MCF 10A (cell line): Measurements from ENCODE around the gene FSD1L. TPM values are rescaled to one million over a fixed set of nuclear protein-coding genes. Genes with fewer than 3 reads are reported as not detected.
A peak's percentile ranks its signal among the peaks of the same experiment; 100 is the strongest.

ENCODE experiments used
- BruUV-seq: library from RNA; stranded (reverse); fragments of 400-500 nt; replicated peaks from 2 replicates; lab custom pipeline; 2021; lab: Mats Ljungman, UMichigan
- CTCF ChIA-PET: fragments of 300-600 bp; sonication (Branson Sonifier 250); formaldehyde crosslinking; extraction: SDS; loops from one replicate; lab custom pipeline; 2021; ENCODE audit warnings: antibody characterized with exemption, inconsistent platforms; lab: Yijun Ruan, JAX
- POLR2A ChIA-PET: fragments of 300-600, 350-650 bp; sonication (Branson Sonifier 250); formaldehyde crosslinking; extraction: SDS; loops from one replicate; lab custom pipeline; 2020; ENCODE audit warnings: antibody characterized with exemption, inconsistent platforms; lab: Yijun Ruan, JAX
- DNase-seq: peaks from one replicate; pipeline ENCODE4 v3.0.0-alpha.2; 2018; ENCODE audit not compliant: unreplicated experiment
- H3K27ac Mint-ChIP-seq: one replicate; pipeline ENCODE4 v1.8.0; 2022; ENCODE audit warnings: mild to moderate bottlenecking, low read depth, mixed read lengths; ENCODE audit not compliant: unreplicated experiment
- H3K27me3 Mint-ChIP-seq: one replicate; pipeline ENCODE4 v1.8.0; 2022; ENCODE audit warnings: mixed read lengths; ENCODE audit not compliant: insufficient read depth, unreplicated experiment
- H3K36me3 Mint-ChIP-seq: one replicate; pipeline ENCODE4 v1.8.0; 2022; ENCODE audit warnings: mild to moderate bottlenecking, moderate library complexity, mixed read lengths; ENCODE audit not compliant: insufficient read depth, unreplicated experiment
- H3K4me1 Mint-ChIP-seq: one replicate; pipeline ENCODE4 v1.8.0; 2022; ENCODE audit warnings: mixed read lengths; ENCODE audit not compliant: insufficient read depth, unreplicated experiment
- H3K4me3 Mint-ChIP-seq: one replicate; pipeline ENCODE4 v1.8.0; 2022; ENCODE audit warnings: mild to moderate bottlenecking, moderate library complexity, mixed read lengths; ENCODE audit not compliant: unreplicated experiment
- H3K9me3 Mint-ChIP-seq: one replicate; pipeline ENCODE4 v1.8.0; 2022; ENCODE audit warnings: mixed read lengths; ENCODE audit not compliant: unreplicated experiment
- CTCF ChIP-seq: fragments of 200-600 bp; IDR thresholded peaks from one replicate; pipeline ENCODE4 v1.8.0; 2022; ENCODE audit warnings: antibody characterized with exemption, mild to moderate bottlenecking; ENCODE audit not compliant: unreplicated experiment
- intact Hi-C: fragments of 100-400 bp; cut with micrococcal nuclease; formaldehyde crosslinking; loops from 2 replicates; pipeline ENCODE4 v1.14.1; 2022
- total RNA-seq: library from RNA; stranded (reverse); gene quantifications from 2 replicates; pipeline ENCODE4 v1.2.3, GENCODE V29; 2022

FSD1L gene
- total RNA-seq, 1 experiment from 2014 or later: 7.2 TPM

- no TSS peak for BruUV-seq
- ChIA-PET CTCF (no interaction called here), POLR2A (no interaction called here)
- DNase-seq: no peak
- TF ChIP-seq CTCF: no peak
- Mint-ChIP-seq H3K36me3 (peaks cover 18% of the 10 kb centered on the region), H3K27me3 (no peaks in the 10 kb centered on the region), H3K4me1 (no peaks in the 10 kb centered on the region), H3K27ac (no peak overlapping the region), H3K9me3 (no peaks in the 10 kb centered on the region), H3K4me3 (no peak overlapping the region)
- intact Hi-C loops: no loop called here
Measured at GRCh38 chr9:105485131-105485530, 37.3 kb downstream of the FSD1L start.

GRCh38 chr9:105496826-105497225 lies 49.0 kb downstream of the FSD1L start:
- no peaks in the 10 kb centered on the region for H3K4me1 Mint-ChIP-seq

GRCh38 chr9:105497704-105498103 lies 49.9 kb downstream of the FSD1L start:
- H3K36me3 Mint-ChIP-seq: no peaks in the 10 kb centered on the region
- intact Hi-C loops: no loop called here
- H3K4me3 Mint-ChIP-seq: no peak overlapping the region
- no peak overlapping the region for H3K27ac Mint-ChIP-seq
- BruUV-seq: no TSS peak
- TF ChIP-seq CTCF: no peak
- no peaks in the 10 kb centered on the region for H3K9me3 Mint-ChIP-seq
- no peaks in the 10 kb centered on the region for H3K27me3 Mint-ChIP-seq
- POLR2A ChIA-PET: no interaction called here
- CTCF ChIA-PET: no interaction called here
- H3K4me1 Mint-ChIP-seq: no peaks in the 10 kb centered on the region
- no peak for DNase-seq

More at GRCh38 chr9:105496826-105497225, 49.0 kb downstream of the FSD1L start:
- Mint-ChIP-seq H3K9me3 (no peaks in the 10 kb centered on the region), H3K36me3 (no peaks in the 10 kb centered on the region), H3K4me3 (no peak overlapping the region), H3K27ac (no peak overlapping the region), H3K27me3 (no peaks in the 10 kb centered on the region)
- no peak for TF ChIP-seq CTCF
- no TSS peak for BruUV-seq
- ChIA-PET CTCF (interaction anchor here (0.9 kb wide), 1 partner anchor 14 kb away, joined by 3 read pairs; no protein-coding TSS in a partner anchor), POLR2A (no interaction called here)
- intact Hi-C loops: no loop called here
- DNase-seq: no peak

GRCh38 chr9:105500108-105500766 lies 52.4 kb downstream of the FSD1L start:
- POLR2A ChIA-PET: interaction anchor here (0.6 kb wide), 1 partner anchor 1733 kb away, joined by 3 read pairs; no protein-coding TSS in a partner anchor
- H3K9me3 Mint-ChIP-seq: no peaks in the 10 kb centered on the region
- CTCF ChIA-PET: interaction anchor here (0.6 kb wide), 3 partner anchors 11 to 875 kb away, joined by 3 to 6 read pairs (median 3); no protein-coding TSS in a partner anchor
- peak; percentile 4 for DNase-seq
- H3K36me3 Mint-ChIP-seq: no peaks in the 10 kb centered on the region
- BruUV-seq: no TSS peak
- TF ChIP-seq CTCF: no peak
- H3K27me3 Mint-ChIP-seq: no peaks in the 10 kb centered on the region
- no peak overlapping the region for H3K4me3 Mint-ChIP-seq
- no peak overlapping the region for H3K27ac Mint-ChIP-seq
- no peaks in the 10 kb centered on the region for H3K4me1 Mint-ChIP-seq
- intact Hi-C loops: no loop called here
